ENCODE results near the gene RETN. TPM values are rescaled to one million over a fixed set of nuclear protein-coding genes. Genes with fewer than 3 reads are reported as not detected.

The RETN gene
- total and polyA plus RNA-seq, 2 experiments from 2014 or later = not detected

GRCh38 chr19:7685546-7686445 lies 16.9 kb downstream of the RETN start:
- H3K4me3 ChIP-seq = no peak overlapping the region
- no peaks in the 10 kb centered on the region for H3K4me1 ChIP-seq (ENCODE audit: low read depth)
- peaks cover 6% of the 10 kb centered on the region for H3K36me3 ChIP-seq
- no peaks in the 10 kb centered on the region for H3K27me3 ChIP-seq
- no peak for DNase-seq (ENCODE audit: low read depth in 1 of 2, low spot score in 1 of 2)
- TF ChIP-seq, protein P1, sequence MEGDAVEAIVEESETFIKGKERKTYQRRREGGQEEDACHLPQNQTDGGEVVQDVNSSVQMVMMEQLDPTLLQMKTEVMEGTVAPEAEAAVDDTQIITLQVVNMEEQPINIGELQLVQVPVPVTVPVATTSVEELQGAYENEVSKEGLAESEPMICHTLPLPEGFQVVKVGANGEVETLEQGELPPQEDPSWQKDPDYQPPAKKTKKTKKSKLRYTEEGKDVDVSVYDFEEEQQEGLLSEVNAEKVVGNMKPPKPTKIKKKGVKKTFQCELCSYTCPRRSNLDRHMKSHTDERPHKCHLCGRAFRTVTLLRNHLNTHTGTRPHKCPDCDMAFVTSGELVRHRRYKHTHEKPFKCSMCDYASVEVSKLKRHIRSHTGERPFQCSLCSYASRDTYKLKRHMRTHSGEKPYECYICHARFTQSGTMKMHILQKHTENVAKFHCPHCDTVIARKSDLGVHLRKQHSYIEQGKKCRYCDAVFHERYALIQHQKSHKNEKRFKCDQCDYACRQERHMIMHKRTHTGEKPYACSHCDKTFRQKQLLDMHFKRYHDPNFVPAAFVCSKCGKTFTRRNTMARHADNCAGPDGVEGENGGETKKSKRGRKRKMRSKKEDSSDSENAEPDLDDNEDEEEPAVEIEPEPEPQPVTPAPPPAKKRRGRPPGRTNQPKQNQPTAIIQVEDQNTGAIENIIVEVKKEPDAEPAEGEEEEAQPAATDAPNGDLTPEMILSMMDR (IDR thresholded peaks at IDR 0.05; ENCODE audit: low read depth, low read length) = no peak
- no peaks in the 10 kb centered on the region for H3K9me3 ChIP-seq (ENCODE audit: low read depth)
- H3K27ac ChIP-seq = no peak overlapping the region

DNA sequence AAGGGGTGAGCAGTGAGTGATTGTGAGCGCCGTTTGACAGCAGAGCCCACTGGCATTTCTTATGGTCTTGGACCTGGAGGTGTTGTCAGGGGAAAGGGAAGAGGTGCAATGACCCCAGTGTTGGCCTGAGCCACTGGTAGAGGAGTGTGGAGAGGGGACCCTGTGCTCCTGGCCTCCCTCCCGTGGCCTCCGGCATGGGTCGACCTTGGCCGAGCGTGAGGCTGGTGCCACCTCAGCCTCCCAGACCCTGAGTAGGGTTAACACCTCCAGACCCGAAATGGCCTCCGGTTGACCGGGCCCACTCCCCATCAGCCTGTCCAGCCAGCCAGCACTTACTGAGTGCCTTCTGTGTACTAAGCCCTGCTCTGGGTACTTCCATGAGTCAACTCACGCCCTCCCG lies 18.3 kb downstream of the RETN start:
- H3K27ac ChIP-seq = no peak overlapping the region
- TF ChIP-seq, protein P1 (IDR thresholded peaks at IDR 0.05; ENCODE audit: low read depth, low read length) = no peak
- no peak for DNase-seq (ENCODE audit: low read depth in 1 of 2, low spot score in 1 of 2)
- H3K9me3 ChIP-seq (ENCODE audit: low read depth) = no peaks in the 10 kb centered on the region
- no peaks in the 10 kb centered on the region for H3K4me1 ChIP-seq (ENCODE audit: low read depth)
- peaks cover 6% of the 10 kb centered on the region for H3K36me3 ChIP-seq
- no peak overlapping the region for H3K4me3 ChIP-seq
- H3K27me3 ChIP-seq = no peaks in the 10 kb centered on the region

DNA sequence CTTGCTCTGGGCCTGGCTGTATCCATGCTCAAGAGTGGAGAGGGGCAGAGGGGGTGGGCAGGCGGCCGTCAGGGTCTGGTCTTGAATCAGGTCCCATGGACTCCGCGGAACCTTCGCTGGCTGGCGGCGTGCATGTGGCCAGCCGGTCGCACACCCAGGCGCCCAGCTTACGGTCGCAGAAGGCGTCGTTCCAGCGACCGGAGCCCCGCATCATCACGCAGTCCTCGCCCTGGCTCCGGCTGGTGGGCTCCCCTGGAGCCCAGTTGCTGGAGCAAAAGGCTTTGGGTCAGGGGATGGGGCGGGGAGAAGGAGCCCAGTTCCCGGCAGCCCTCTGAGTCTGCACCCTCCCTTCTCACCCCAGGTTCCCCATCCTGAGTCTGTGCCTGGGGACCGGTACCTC lies 20.3 kb downstream of the RETN start:
- Histone ChIP-seq H3K27ac (no peak overlapping the region), H3K27me3 (no peaks in the 10 kb centered on the region), H3K36me3 (peaks cover 3% of the 10 kb centered on the region), H3K4me3 (no peak overlapping the region), H3K9me3 (ENCODE audit: low read depth) (no peaks in the 10 kb centered on the region), H3K4me1 (ENCODE audit: low read depth) (no peaks in the 10 kb centered on the region)
- DNase-seq (ENCODE audit: low read depth in 1 of 2, low spot score in 1 of 2) = no peak
- TF ChIP-seq, protein P1 (IDR thresholded peaks at IDR 0.05; ENCODE audit: low read depth, low read length) = no peak

DNA sequence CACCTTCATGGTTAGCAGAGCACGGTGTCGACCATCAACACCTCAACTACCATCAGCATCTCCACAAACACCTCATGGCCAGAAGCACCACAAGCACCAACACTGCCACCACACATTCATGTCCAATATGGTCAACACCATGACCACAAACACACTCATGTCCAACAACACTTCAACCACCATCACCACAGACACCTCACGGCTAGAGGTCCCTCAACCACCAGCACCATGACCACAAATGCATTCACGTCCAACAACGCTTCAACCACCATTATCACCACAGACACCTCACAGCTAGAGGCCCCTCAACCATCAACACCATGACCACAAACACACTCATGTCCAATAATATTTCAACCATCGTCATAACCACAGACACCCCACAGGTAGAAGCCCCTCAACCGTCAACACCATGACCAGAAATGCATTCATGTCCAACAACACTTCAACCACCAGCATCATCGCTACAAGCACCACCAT lies 22.0 kb downstream of the RETN start:
- no peak for DNase-seq (ENCODE audit: low read depth in 1 of 2, low spot score in 1 of 2)
- Histone ChIP-seq H3K36me3 (no peaks in the 10 kb centered on the region), H3K27ac (no peak overlapping the region), H3K27me3 (no peaks in the 10 kb centered on the region), H3K4me3 (no peak overlapping the region), H3K4me1 (ENCODE audit: low read depth) (no peaks in the 10 kb centered on the region), H3K9me3 (ENCODE audit: low read depth) (no peaks in the 10 kb centered on the region)
- TF ChIP-seq, protein P1 (IDR thresholded peaks at IDR 0.05; ENCODE audit: low read depth, low read length) = no peak

- Histone ChIP-seq H3K4me3 (no peak overlapping the region), H3K9me3 (ENCODE audit: low read depth) (no peaks in the 10 kb centered on the region), H3K27me3 (no peaks in the 10 kb centered on the region), H3K4me1 (ENCODE audit: low read depth) (no peaks in the 10 kb centered on the region), H3K36me3 (no peaks in the 10 kb centered on the region), H3K27ac (no peak overlapping the region)
- TF ChIP-seq, protein P1 (IDR thresholded peaks at IDR 0.05; ENCODE audit: low read depth, low read length) = no peak
- no peak for DNase-seq (ENCODE audit: low read depth in 1 of 2, low spot score in 1 of 2)
Observed at GRCh38 chr19:7691497-7691896, 22.6 kb downstream of the RETN start.

All from cardiac muscle cell (in vitro differentiated cells and primary cell).